HG03060 (cell line): ENCODE results near the gene ZBTB38.

Experiments used
- ATAC-seq: cut with Tn5 transposase; IDR thresholded peaks from one replicate; pipeline ENCODE4 v1.9.1; 2021; ENCODE audit warnings: low read depth, moderate number of reproducible peaks; ENCODE audit not compliant: unreplicated experiment

The ZBTB38 gene

GRCh38 chr3:141414800-141415462 lies 46.6 kb downstream of the ZBTB38 start:
- ATAC-seq = no peak

GRCh38 chr3:141415953-141416352 lies 47.6 kb downstream of the ZBTB38 start:
- ATAC-seq = no peak
